Measurements from ENCODE around the gene SERGEF.

SERGEF gene

DNA sequence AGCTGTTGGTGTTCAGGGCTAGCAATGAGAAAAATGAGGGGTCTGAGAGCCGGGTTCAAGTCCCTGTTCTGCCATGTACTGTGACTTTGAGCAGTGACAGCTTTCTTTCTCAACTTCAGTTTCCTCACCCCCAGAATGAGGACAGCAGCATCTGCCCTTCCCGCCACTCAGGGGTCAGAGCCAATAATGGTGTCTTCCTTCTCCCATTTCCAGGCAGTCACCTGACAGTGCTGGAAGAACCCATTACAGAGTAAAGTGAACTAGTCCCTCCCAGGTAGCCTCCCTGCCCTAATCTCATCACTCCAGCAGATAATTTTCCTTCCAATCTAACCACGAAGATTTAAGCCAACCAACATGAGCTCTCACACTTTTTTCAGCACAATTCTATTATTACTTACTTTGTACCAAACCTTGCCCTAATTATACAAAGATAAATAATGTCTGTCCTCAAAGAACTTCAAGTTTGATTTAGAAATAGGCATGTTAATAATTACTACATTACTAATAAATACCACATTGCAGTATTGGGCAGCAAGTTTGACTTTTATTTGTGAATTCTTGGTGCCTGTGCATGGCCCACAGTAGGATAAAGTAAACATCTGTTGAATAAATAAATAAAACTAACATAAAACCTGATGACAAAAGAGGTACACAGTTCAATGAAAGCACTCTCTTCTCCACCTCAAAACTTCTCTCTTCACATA, 61.0 kb downstream of the SERGEF start:
- TF ChIP-seq GATA3 (IDR thresholded peaks at IDR 0.05; ENCODE audit: low read depth, low read length): no peak
- no peak for TF ChIP-seq GATA2 (IDR thresholded peaks at IDR 0.05; ENCODE audit: low read depth, low read length)

DNA sequence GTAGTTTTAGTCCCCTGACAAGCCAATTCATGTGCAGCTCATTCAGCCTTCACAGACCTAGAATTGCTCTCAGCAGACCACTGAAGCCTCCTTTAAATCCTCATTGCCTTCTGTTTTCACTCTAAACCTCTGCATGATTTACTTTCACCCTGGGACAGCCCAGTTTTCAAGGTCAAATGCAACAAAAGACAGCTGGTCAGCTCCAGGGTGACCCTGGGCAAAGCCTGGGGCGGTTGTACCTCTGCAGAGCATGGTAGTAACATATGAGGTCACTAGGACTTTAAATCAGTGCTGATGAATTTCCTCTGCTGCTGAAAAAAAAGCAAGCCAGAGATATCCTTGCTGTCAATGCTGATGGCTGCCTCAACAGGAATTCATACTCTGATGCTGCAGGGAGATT, 62.2 kb downstream of the SERGEF start:
- TF ChIP-seq GATA2 (IDR thresholded peaks at IDR 0.05; ENCODE audit: low read depth, low read length): no peak
- TF ChIP-seq GATA3 (IDR thresholded peaks at IDR 0.05; ENCODE audit: low read depth, low read length): no peak

DNA sequence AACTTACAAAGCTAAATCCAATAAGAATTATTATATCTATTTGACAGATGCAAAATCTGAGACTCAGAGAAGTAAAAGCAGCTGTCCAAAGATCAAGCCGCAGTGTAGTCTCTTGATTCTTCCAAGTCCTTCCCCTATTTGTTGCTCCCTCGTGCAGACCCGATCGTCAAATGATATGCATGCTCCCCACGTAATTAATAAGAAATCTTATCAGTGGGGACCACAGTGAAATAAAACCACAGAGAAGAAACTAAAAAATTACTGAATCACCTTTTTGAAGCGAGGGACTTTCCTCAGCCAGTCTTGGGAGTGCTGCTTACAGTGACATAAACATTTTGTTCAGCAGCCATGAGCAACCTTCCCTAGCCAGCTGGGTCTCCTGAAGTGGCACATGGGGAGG, 64.6 kb downstream of the SERGEF start:
- no peak for TF ChIP-seq GATA3 (IDR thresholded peaks at IDR 0.05; ENCODE audit: low read depth, low read length)
- TF ChIP-seq GATA2 (IDR thresholded peaks at IDR 0.05; ENCODE audit: low read depth, low read length): no peak

DNA sequence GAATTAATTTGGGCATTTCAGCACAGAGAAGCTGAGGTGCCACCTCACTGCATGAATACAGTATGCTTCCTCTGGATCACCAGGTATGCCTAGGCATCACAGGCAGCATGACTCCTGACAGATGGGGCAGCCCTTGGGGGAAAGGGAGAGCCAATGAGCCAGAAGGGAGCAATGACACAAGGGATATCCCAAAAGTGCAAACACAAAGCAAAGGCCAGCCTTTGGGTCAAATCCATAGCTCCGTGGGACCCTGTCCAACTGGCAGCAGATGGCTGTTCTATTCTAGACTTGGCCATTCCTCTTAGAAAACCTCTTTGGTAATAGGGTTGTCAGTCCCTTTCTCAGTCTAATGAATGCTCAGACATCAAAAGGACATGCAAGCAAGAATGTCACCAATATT, 73.3 kb downstream of the SERGEF start:
- TF ChIP-seq GATA3 (IDR thresholded peaks at IDR 0.05; ENCODE audit: low read depth, low read length): no peak
- TF ChIP-seq GATA2 (IDR thresholded peaks at IDR 0.05; ENCODE audit: low read depth, low read length): no peak

DNA sequence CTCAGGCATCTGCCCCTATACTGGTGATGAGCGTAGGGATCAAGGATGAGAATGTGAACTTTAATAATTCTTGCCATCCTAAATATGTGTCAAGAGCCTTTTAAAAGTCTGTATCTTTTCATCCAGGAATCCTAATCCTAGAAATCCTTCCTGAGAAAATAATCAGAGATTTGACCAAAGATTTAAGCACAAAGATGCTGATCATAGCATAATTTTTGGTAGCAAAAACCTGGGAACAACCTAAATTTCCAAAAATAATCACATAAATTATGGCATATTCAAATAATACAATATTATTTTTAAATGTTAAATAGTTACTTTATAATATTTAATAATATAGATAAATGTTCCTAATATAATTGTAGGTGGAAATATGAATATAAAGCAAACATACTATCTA, 76.1 kb downstream of the SERGEF start:
- TF ChIP-seq GATA2 (IDR thresholded peaks at IDR 0.05; ENCODE audit: low read depth, low read length) (no peak), GATA3 (IDR thresholded peaks at IDR 0.05; ENCODE audit: low read depth, low read length) (no peak)

DNA sequence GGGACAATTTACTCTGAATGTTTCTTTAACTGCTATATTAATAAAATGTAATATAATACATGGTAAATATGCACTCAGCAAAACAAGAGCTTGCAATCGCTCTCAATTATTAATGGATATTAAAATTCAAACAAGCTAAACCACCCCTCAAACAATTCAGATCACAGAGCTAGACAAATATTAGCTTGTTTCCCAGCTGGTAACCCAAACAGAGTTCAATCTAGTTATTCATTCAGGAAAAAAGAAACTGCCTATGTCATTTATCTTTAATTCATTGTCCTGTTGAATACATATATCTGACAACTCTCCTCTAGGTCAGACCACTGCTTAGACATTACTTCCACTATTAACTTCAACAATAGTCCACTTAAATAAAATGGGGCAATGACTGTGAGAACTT, 78.7 kb downstream of the SERGEF start:
- no peak for TF ChIP-seq GATA3 (IDR thresholded peaks at IDR 0.05; ENCODE audit: low read depth, low read length)
- TF ChIP-seq GATA2 (IDR thresholded peaks at IDR 0.05; ENCODE audit: low read depth, low read length): no peak

DNA sequence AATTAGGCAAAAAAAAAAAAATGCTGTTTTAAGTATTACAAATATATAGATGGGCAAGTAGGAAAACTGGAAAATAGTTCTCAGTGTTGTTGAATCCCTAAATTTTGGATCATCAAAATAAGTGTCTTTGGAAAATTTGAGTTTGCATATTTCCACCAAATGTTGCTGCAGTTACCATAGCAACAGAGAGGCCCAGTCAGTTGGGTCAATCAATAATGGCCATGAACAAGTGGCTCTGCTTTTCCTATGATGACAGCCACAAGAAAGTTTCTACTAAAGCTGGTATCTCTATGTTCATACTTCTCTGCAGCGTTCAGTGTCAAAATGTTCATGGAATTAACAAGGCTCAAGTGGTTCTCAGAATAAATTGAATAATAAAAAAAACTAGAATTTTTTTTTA, 79.1 kb downstream of the SERGEF start:
- TF ChIP-seq GATA2 (IDR thresholded peaks at IDR 0.05; ENCODE audit: low read depth, low read length): no peak

DNA sequence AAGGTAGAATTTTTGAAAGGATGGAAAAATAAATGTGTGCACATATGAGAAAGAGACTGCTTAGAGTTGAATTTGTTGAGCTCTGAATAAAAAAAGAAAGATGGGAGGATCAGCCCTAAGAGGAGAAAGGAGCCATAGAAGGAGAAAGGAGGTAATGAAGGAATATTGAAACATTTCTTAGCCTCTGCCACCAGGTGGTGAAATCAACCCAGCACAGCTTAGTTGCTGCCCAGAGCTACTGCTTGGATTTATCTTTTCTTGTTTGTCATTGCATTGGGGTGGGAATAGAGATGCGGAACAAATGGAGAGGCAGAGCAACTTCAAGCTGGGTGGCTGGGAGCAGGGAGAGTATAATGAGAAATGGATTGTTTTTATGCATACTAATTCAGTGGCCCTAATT, 80.4 kb downstream of the SERGEF start:
- TF ChIP-seq GATA2 (IDR thresholded peaks at IDR 0.05; ENCODE audit: low read depth, low read length): no peak
- no peak for TF ChIP-seq GATA3 (IDR thresholded peaks at IDR 0.05; ENCODE audit: low read depth, low read length)

DNA sequence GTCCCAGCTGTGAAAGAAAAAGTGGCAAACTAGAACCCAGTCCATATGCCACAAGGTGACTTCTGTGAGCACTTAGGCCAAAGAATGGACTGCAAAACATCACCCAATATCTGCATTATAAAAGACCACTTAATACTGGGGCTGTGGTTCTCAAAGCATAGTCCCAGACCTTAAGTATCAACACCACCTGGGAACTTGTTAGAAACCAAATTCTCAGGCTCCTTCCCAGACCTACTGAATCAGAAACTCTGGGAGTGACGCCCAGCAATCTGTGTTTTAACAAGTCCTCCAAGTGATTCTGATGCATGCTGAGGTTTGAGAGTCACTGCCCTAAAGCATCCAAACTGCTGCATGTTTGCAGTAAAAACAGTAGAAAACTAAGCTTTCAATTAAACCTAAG, 81.3 kb downstream of the SERGEF start:
- TF ChIP-seq GATA2 (IDR thresholded peaks at IDR 0.05; ENCODE audit: low read depth, low read length) (no peak), GATA3 (IDR thresholded peaks at IDR 0.05; ENCODE audit: low read depth, low read length) (no peak)

DNA sequence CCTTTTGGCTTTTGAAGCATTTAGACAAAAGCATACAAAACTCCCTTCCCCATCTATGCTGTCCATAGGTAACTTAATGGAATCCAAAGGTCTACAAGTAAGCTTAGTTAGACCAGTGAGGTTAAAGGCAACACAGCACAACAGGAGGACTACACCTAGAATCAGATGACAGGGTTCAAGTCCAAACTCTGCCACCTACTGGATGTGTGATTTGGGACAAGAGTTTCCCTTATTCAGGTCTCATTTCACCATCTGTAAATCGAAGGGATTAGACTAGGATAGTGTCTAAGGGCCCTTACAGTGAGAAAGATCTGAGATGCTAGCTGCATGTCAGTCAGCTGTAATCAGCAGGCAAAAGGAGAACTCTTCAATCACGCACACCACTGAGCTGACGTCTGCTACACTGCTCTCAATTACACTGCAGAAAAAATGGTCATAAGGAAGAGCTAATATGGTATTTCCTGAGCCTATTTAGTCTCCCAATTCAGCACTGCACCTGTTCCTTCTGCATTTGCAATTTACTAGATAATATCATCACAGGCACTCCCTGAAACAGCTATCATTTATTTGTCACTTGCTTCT, 82.2 kb downstream of the SERGEF start:
- TF ChIP-seq GATA2 (IDR thresholded peaks at IDR 0.05; ENCODE audit: low read depth, low read length) (no peak), GATA3 (IDR thresholded peaks at IDR 0.05; ENCODE audit: low read depth, low read length) (no peak)

DNA sequence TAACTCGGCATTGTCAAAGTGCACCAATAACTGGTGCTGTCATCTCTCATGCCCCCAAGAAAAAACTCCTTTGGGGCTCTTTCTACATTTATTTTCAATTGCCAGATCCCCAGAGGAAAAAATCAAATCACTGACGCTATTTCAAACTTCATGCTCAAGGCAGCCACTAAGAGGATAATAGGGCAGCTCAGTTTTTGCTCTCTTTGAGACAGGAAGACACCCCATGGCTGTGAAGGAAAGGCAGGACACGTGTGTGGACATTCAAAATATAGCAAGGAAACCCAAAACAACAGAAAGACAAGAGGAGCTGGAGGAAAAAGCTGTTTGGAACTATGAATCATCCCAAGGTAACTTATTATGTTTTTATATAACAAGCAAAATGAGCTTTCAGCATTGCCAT, 83.7 kb downstream of the SERGEF start:
- TF ChIP-seq GATA2 (IDR thresholded peaks at IDR 0.05; ENCODE audit: low read depth, low read length) (no peak), GATA3 (IDR thresholded peaks at IDR 0.05; ENCODE audit: low read depth, low read length) (no peak)

DNA sequence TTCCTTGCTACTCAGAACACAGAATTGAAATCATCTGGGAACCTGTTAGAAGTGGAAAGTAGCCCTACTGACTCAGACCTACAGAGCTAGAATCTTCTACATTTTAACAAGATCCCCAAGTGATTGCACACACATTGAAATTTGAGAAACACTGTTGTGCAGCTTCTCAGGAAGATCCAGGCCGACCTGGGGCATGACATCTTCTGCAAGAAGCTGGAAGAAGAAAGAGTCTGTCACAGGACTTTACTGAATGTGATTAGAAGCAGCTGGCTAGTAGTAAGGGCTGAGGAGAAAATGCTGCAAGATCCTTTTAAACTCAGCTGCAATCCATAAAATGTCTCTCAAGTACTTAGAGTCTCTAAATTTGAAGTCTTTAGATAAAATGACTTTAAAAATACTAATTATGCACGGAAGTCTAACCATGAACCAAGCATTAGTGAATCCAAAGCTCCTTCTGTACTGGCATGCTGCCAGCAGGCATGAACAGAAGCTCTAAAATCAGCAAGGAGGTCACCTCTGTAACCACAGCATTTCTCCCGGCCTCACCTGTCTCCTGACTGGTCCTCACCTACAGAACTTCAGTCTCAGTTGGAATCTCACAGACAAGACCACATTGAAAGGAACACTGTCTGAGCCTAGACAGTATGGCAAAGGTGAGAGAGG, 85.0 kb downstream of the SERGEF start:
- TF ChIP-seq GATA3 (IDR thresholded peaks at IDR 0.05; ENCODE audit: low read depth, low read length) (no peak), GATA2 (IDR thresholded peaks at IDR 0.05; ENCODE audit: low read depth, low read length) (no peak)

DNA sequence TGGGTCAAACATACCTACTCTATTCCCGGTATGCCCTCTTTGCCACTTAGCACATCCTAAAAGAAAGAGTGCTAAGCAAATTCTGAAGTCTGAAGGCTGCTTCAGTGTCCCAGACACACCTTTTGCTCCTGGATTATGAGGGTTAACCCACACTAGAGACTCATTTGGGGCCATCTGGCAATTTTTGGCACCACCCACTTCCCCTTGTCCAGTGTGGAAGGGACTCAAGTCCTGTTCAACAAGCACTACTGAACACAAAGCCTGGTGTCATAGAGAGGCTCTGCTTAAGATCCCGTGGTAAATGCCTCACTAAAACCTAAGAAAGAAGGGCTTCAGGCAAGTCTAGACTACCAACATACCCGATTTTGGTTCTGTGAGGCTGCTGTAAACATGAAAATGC, 85.8 kb downstream of the SERGEF start:
- no peak for TF ChIP-seq GATA2 (IDR thresholded peaks at IDR 0.05; ENCODE audit: low read depth, low read length)
- no peak for TF ChIP-seq GATA3 (IDR thresholded peaks at IDR 0.05; ENCODE audit: low read depth, low read length)

DNA sequence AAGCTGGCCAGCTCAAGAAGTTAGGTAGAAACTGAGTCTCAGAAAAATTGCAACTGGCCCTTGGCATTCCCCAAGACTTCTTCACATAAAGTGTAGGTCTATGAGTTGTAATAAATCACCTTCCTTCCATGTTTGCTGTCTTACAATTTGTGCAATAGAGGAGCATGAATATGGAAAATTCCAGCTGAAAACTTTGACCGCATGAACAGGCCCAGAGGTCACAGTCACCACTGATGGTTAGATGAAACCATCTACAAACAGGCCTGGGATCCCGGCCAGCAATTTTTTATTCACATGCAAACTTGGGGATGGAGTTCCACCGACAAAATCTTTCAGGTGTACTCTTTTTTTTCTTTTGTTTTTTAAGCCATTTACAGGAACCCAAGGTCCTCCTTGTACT, 88.1 kb downstream of the SERGEF start:
- TF ChIP-seq GATA2 (IDR thresholded peaks at IDR 0.05; ENCODE audit: low read depth, low read length) (no peak), GATA3 (IDR thresholded peaks at IDR 0.05; ENCODE audit: low read depth, low read length) (no peak)

DNA sequence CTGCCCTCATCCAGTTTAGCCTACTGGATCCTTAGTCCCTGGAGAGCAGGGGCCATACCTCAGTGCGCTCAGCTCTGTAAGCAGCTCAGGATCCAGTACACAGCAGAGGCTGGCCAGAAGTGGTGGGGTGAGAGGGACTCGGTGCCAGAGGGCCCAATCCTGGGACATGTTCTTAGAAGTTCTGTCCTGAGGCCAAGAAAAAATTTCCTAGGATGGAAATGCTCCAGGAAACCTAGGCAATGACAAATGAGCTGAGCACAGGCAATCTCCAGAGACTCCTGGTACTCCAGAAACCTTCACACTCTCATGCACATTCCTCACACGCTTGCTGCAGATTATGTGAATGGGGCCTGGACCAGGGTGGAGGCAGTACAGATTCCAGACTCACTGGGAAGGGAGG, 89.6 kb downstream of the SERGEF start:
- no peak for TF ChIP-seq GATA3 (IDR thresholded peaks at IDR 0.05; ENCODE audit: low read depth, low read length)
- no peak for TF ChIP-seq GATA2 (IDR thresholded peaks at IDR 0.05; ENCODE audit: low read depth, low read length)

All from SH-SY5Y (cell line).